Right cardiac atrium (tissue), 5 donors: Measurements from ENCODE around the gene LHFPL6. TPM values are rescaled to one million over a fixed set of nuclear protein-coding genes. Genes with fewer than 3 reads are reported as not detected.

ENCODE experiments used
- ATAC-seq, 2 donors: fragments of 200-7000 bp; cut with Tn5 transposase; one replicate each; pipeline versions ENCODE4 v1.8.0 to v1.9.1; 2020; ENCODE audit warnings: moderate library complexity in 2 of 2, mild to moderate bottlenecking in 1 of 2
- DNase-seq, 3 donors: peaks; one replicate each; pipeline ENCODE4 v3.0.0-alpha.2; 2020
- H3K27ac ChIP-seq: one replicate; pipeline ENCODE4 v1.5.1; 2013; ENCODE audit warnings: mild to moderate bottlenecking, low read length, control low read depth, moderate library complexity
- H3K27me3 ChIP-seq: one replicate; pipeline ENCODE4 v1.6.1; 2013; ENCODE audit not compliant: control insufficient read depth, insufficient read depth
- H3K4me1 ChIP-seq: one replicate; pipeline ENCODE4 v1.6.1; 2013; ENCODE audit warnings: low read length; ENCODE audit not compliant: control insufficient read depth, insufficient read depth
- H3K4me3 ChIP-seq: one replicate; pipeline ENCODE4 v1.5.1; 2013; ENCODE audit warnings: low read length, control low read depth
- H3K9me3 ChIP-seq: one replicate; pipeline ENCODE4 v1.6.1; 2013; ENCODE audit warnings: low read length; ENCODE audit not compliant: control insufficient read depth
- WGBS: extraction: QIAGEN DNeasy Blood & Tissue Kit; methylation state at CpG from one replicate; pipeline ENCODE4 v1.1.7; 2013; 5-methylcytosine and 5-hydroxymethylcytosine counted together
- intact Hi-C, 4 donors: fragments of 100-400 bp; cut with DNase I; formaldehyde crosslinking; loops; one replicate each; pipeline versions ENCODE4 v1.11.0 to v1.14.0; 2022 to 2023
- polyA plus RNA-seq: library from polyadenylated mRNA; stranded (reverse); fragments of 200-250 nt; gene quantifications from one replicate; pipeline ENCODE4 v1.2.3, GENCODE V29; 2013
- total RNA-seq, 4 donors: library from RNA; stranded (reverse); fragmentation: NEBNext Ultra II Directional; extraction: Animal tissue kit (Norgen Biotek cat#: 25700); gene quantifications; one replicate each; pipeline ENCODE4 v1.2.1, GENCODE V29; 2021
- donor health status: healthy with polysubstance abuse.
- donor health status: DM: no; HTN: yes; CAD: no.
- donor health status: DM: no; HTN: no; CAD: no.
- donor health status: DM: no; HTN: yes; CAD: no; lungs with severe emphysema.
- donor health status: DM: yes; HTN: yes; CAD: no.

Gene LHFPL6
- total and polyA plus RNA-seq, 5 donors: 54.0 to 66.8 (median 58.5) TPM

DNA sequence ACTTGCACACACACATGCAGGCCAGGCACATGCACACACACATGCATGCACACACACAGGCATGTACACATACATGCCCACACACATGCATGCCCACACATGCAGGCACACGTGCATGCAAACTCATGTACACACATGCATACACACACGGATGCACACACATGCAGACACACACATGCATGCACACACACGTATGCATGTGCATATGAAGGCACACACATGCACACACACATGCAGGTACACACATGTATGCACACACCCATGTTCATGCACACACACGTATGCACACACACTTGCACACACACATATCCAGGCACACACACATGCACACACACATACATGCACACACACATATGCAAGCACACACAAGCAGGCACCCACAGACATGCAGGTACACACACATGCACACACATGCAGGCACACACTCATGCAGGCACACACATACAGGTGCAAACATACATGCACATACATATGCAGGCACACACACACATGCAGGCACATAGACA lies 278.1 kb downstream of the LHFPL6 start:
- ATAC-seq: no peak
- H3K27me3 ChIP-seq: no peaks in the 10 kb centered on the region
- no peaks in the 10 kb centered on the region for H3K9me3 ChIP-seq
- DNase-seq: no peak
- intact Hi-C loops: no loop called here
- H3K4me1 ChIP-seq: peaks cover 7% of the 10 kb centered on the region
- H3K4me3 ChIP-seq: no peak overlapping the region
- H3K27ac ChIP-seq: no peak overlapping the region
- 93% methylated on average over 4 of the region's 4 CpGs for WGBS

DNA sequence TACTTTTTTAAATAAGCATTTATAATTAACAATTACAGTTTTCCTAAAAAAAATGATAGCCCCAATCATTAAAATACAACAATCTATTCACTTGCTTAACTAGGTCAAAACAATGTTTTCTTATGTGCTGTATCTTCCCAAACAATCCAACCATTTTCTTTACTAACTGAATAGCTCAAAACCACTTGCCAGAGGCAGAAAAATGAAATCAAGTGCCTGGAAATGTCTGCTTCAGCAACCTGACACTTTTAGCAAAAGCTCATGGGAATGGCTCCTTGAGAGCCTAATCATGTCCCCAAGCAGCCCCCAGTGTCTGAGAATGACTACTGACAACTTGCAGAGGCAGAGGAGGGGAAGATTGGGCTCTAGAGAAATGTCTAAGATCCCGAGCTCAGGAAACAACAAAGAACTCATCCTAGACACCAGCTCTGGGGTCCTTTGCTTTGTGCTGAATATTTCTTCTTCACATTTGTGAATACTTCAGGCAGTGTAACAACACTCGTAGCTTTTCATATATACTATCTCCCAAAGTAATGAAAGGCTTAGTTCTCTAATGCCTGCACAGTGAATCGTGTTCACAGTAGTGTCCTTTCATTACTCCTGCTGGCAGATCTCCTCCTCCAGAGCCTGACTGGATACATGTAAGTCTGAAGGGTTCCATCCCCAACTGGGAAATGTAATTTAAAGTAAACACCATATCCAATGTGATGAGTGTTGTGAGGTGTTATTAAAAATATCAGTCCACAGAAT lies 280.0 kb downstream of the LHFPL6 start:
- H3K27ac ChIP-seq: no peak overlapping the region

DNA sequence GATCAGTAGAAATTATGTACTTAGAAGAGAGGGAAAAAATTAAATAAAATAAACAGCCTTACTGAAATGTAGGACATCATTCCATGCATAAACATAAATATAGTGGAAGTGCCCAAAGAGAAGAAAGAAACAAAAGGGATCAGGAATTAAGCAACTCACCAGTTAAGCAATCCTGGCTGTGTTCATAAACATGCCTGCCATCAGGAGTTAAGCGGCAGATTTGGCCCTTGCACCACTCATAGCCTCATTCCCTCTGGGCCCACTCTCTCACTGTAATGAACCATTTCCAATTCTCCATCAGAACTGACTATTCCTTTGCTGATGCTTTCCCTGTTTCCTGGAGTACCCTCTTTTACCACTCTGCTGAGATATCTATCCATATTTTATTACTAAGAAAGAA lies 281.4 kb downstream of the LHFPL6 start:
- H3K4me3 ChIP-seq: no peak overlapping the region
- no peak overlapping the region for H3K27ac ChIP-seq
- ATAC-seq (peak; percentile 81 to 88), DNase-seq (peak; percentile 53 to 66 (median 58))
- 53% methylated on average over 1 of the region's 1 CpG for WGBS
- no peaks in the 10 kb centered on the region for H3K27me3 ChIP-seq
- no peaks in the 10 kb centered on the region for H3K9me3 ChIP-seq
- intact Hi-C loops: no loop called here
- H3K4me1 ChIP-seq: peaks cover 14% of the 10 kb centered on the region

More for the DNA sequence above, 280.0 kb downstream of the LHFPL6 start:
- DNase-seq (no peak), ATAC-seq (no peak)
- Histone ChIP-seq H3K9me3 (no peaks in the 10 kb centered on the region), H3K27me3 (no peaks in the 10 kb centered on the region), H3K4me1 (peaks cover 13% of the 10 kb centered on the region), H3K4me3 (no peak overlapping the region)
- intact Hi-C loops: no loop called here
- WGBS: 29% methylated on average over 3 of the region's 3 CpGs

DNA sequence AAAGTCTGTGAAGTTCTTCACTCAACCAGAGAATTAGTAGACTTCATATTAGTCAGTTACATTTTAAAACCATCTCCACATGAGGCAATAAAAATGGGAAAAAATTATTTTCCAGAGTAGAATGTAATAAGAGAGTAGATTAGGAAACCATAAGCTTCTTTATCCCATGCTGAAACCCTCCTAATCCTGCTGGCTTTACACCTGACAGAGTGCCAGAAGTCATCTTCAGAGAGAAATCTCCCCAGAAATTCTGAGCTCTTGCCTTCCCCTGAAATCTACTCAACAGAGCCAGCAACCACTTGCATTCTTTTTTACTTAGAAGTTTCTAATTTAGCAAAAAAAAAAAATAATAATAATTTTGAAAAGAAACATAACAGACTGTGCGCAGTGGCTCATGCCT lies 284.8 kb downstream of the LHFPL6 start:
- Histone ChIP-seq H3K27me3 (no peaks in the 10 kb centered on the region), H3K4me1 (peaks cover 14% of the 10 kb centered on the region), H3K4me3 (no peak overlapping the region), H3K9me3 (no peaks in the 10 kb centered on the region), H3K27ac (no peak overlapping the region)
- DNase-seq (no peak), ATAC-seq (no peak)
- WGBS: 96% methylated on average over 1 of the region's 1 CpG
- intact Hi-C loops: no loop called here

GRCh38 chr13:39317291-39317690 lies 285.7 kb downstream of the LHFPL6 start:
- Histone ChIP-seq H3K27ac (no peak overlapping the region), H3K27me3 (no peaks in the 10 kb centered on the region), H3K4me3 (no peak overlapping the region), H3K9me3 (no peaks in the 10 kb centered on the region), H3K4me1 (peaks cover 14% of the 10 kb centered on the region)
- ATAC-seq: peak; percentile 91 to 94
- intact Hi-C loops: no loop called here
- 39% methylated on average over 3 of the region's 3 CpGs for WGBS
- DNase-seq: peak; percentile 52 to 74 (median 57)

- H3K27ac ChIP-seq: no peak overlapping the region
- no peak overlapping the region for H3K4me3 ChIP-seq
- peaks cover 18% of the 10 kb centered on the region for H3K4me1 ChIP-seq
- WGBS: 39% methylated on average over 1 of the region's 1 CpG
- ATAC-seq (no peak), DNase-seq (no peak)
- no peaks in the 10 kb centered on the region for H3K9me3 ChIP-seq
- no peaks in the 10 kb centered on the region for H3K27me3 ChIP-seq
- intact Hi-C loops: no loop called here
Observed at GRCh38 chr13:39315796-39316195, 287.2 kb downstream of the LHFPL6 start.

DNA sequence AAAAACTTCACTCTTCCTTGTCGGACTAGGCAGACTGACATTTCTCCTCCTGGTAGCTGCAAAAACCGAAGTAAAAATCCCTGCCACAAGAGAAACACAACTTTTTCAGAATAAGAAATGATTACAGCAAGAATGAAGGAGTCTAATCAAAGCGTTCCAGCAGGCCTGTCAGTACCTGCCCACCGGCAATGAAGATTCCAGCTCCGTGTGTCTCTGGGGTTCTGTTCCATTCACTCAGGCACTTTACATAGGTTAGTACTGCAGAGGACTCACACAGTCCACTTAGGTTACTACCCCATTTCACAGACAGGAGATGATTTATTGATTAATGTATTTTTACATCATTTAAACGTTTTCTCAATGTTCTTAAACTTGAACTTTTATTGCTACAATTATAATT lies 289.3 kb downstream of the LHFPL6 start:
- Histone ChIP-seq H3K9me3 (no peaks in the 10 kb centered on the region), H3K27me3 (no peaks in the 10 kb centered on the region), H3K4me3 (no peak overlapping the region), H3K4me1 (peaks cover 8% of the 10 kb centered on the region), H3K27ac (no peak overlapping the region)
- intact Hi-C loops: no loop called here
- 82% methylated on average over 6 of the region's 6 CpGs for WGBS
- DNase-seq (no peak), ATAC-seq (no peak)

DNA sequence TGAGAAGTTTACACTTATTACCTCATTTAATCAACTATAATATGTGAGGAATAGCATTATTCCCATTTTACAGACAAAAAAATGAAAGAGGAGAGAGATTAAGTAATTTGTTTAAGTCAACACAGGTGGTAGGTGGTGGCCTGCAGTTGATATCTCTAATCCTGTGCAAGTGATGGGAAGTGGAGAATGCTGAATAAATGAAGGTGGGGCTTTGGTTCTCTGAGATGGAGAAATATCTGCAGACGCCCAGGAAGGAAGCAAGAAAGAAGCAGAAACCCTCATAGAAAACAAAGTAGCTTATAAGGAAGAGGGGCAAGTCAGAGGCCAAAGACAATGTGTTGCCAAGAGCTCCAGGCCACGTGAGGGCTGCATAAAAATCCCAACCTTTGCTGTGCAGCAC lies 290.4 kb downstream of the LHFPL6 start:
- WGBS: 91% methylated on average over 2 of the region's 2 CpGs
- Histone ChIP-seq H3K27ac (no peak overlapping the region), H3K4me1 (peaks cover 8% of the 10 kb centered on the region), H3K4me3 (no peak overlapping the region), H3K9me3 (no peaks in the 10 kb centered on the region), H3K27me3 (no peaks in the 10 kb centered on the region)
- intact Hi-C loops: no loop called here
- ATAC-seq (no peak), DNase-seq (no peak)

DNA sequence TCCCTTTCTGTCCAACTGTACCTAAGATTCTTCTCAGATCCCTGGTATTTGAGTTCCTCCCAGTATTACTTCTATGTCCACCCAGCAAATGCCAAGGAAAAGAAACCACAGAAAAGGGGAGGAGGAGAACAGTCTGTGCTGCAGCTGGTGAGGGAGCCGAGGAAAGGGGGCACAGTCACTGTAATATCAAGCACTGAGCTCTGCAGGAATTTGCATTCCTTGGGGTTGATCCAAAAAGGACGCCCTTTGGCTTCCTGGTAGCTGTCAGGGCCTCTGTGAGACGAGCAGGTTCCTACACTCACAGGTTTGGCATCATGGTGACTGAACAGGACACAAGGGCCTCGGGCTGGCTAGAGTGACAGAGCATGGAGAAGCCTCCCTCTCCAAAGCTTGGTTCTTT lies 291.4 kb downstream of the LHFPL6 start:
- Histone ChIP-seq H3K27me3 (no peaks in the 10 kb centered on the region), H3K4me3 (no peak overlapping the region), H3K9me3 (no peaks in the 10 kb centered on the region), H3K27ac (peak overlapping the region; percentile 31), H3K4me1 (peaks cover 5% of the 10 kb centered on the region)
- peak; percentile 65 to 68 for ATAC-seq
- 49% methylated on average over 4 of the region's 4 CpGs for WGBS
- DNase-seq: no peak
- intact Hi-C loops: no loop called here

DNA sequence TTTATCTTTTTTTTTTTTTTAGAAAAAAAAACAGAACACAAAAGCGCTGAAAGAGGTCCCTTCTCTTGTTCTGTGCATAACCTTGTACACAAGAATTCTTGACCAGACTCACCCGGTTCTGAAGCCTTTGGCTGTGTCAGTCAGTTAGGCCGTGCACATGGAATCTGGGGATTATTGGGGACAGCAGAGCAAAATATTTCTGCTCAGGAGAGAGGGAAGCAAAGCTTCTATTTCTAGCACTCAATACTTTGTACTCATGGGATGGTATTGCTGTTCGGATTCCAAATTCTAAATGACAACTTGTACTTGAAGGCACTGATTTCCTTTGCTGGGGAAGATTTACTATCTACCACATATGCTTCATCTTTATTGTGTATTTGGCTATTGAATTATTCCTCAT lies 292.0 kb downstream of the LHFPL6 start:
- 59% methylated on average over 4 of the region's 4 CpGs for WGBS
- H3K27ac ChIP-seq: no peak overlapping the region

DNA sequence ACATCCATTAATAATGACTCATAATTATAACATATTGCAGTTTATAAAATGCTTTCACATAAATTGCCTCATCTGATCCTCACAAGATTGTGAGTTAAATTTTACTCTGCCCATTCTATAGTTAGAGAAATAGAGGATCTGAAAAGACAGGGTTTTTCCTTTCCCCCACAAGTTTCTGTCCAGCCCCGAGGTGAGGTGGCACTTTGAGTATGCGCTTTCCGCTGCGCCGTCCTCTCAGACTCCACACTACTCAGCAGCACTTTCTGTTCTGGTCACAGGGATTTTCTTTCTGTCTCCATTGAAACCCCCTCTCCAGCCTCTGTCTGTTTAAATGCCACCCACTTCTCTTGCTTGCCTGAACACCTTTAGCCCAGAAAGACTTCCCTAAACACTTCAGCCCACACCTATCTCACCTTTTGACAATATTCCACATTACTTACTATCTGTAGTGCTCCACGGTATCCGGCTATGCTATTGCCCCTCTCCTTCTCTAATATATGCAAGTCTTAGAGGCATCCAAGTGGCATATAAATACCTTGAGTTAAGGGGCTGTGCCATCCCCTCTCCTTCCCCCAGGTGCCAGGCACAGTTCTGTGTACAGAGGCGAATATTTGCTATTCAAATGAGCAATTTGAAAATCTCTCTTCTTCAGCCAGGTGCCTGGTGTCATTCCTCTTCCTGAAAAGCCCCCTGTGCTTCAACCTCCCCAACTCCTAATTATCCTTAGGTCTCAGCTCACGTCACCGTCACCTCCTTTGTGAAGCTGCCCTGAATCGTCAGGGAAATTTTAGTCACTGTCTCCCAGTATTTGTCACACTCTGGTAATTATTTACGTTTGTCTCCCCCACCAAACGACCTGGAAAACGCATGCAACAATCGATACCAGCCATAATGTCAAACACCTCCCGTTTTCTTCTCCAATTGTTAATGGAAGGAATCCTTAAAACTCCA lies 296.1 kb downstream of the LHFPL6 start:
- H3K27ac ChIP-seq: no peak overlapping the region
- no peaks in the 10 kb centered on the region for H3K27me3 ChIP-seq
- DNase-seq (no peak), ATAC-seq (no peak)
- intact Hi-C loops: no loop called here
- H3K4me1 ChIP-seq: peaks cover 5% of the 10 kb centered on the region
- no peaks in the 10 kb centered on the region for H3K9me3 ChIP-seq
- WGBS: 84% methylated on average over 16 of the region's 16 CpGs
- no peak overlapping the region for H3K4me3 ChIP-seq

More for the DNA sequence above, 292.0 kb downstream of the LHFPL6 start:
- no peak for ATAC-seq
- no peak for DNase-seq
- Histone ChIP-seq H3K4me1 (peaks cover 5% of the 10 kb centered on the region), H3K27me3 (no peaks in the 10 kb centered on the region), H3K4me3 (no peak overlapping the region), H3K9me3 (no peaks in the 10 kb centered on the region)
- intact Hi-C loops: no loop called here
